K562 treated with DMSO at 1 percent for 12 hours (cell line): ENCODE results near the gene RAB27A. TPM values are rescaled to one million over a fixed set of nuclear protein-coding genes. Genes with fewer than 3 reads are reported as not detected.

Source experiments
- total RNA-seq: library from RNA; unstranded; fragments of 300-600 nt; gene quantifications from 2 replicates; pipeline ENCODE4 v1.2.3, GENCODE V29; 2022; ENCODE audit not compliant: insufficient read depth

The RAB27A gene
- 34.6 and 57.8 TPM in 2 replicates for total RNA-seq

GRCh38 chr15:55289746-55290527 lies at the start of gene RAB27A:
RAB27A (minus strand) TSS chr15:55289813; CDS start chr15:55234934, 54,879 bp downstream.

GRCh38 chr15:55318588-55319494 lies 29.2 kb upstream of the RAB27A start, which contains the start of the genes PIGB and PIGBOS1:
PIGB (plus strand) TSS chr15:55319222; CDS start chr15:55319251, 29 bp downstream.
PIGBOS1 (minus strand) TSS chr15:55319123; CDS start chr15:55317792, 1,331 bp downstream.

GRCh38 chr15:55196458-55197361 lies 92.9 kb downstream of the RAB27A start, which contains the start of gene RSL24D1:
RSL24D1 (minus strand) TSS chr15:55196941; CDS start chr15:55196890, 51 bp downstream.

Other genes starting within 250 kb of the RAB27A start
- gene RSL24D1, start 92.9 kb downstream of the RAB27A start, total RNA-seq = 116 and 140 TPM in 2 replicates
- gene PIGBOS1, start 29.3 kb upstream of the RAB27A start, total RNA-seq = 32.1 and 32.9 TPM in 2 replicates
- 2.9 and 4.7 TPM in 2 replicates for gene PIGB, start 29.4 kb upstream of the RAB27A start, total RNA-seq
- gene CCPG1, start 118.5 kb upstream of the RAB27A start, total RNA-seq = 37.1 and 96.0 TPM in 2 replicates
- 2.5 and 6.3 TPM in 2 replicates for gene PIERCE2, start 118.7 kb upstream of the RAB27A start, total RNA-seq
- gene DNAAF4, start 218.4 kb upstream of the RAB27A start, total RNA-seq = not detected in 2 replicates